ENCODE data around the gene AQP12A.

AQP12A gene

GRCh38 chr2:240745456-240745855 is 53.8 kb downstream of the AQP12A start:
- no peak for DNase-seq (ENCODE audit: low spot score)

- DNase-seq (ENCODE audit: low spot score), result no peak
Observed at GRCh38 chr2:240745962-240746361, 54.3 kb downstream of the AQP12A start.

GRCh38 chr2:240746671-240747070 is 55.0 kb downstream of the AQP12A start:
- DNase-seq (ENCODE audit: low spot score), result no peak

GRCh38 chr2:240747256-240747655 is 55.6 kb downstream of the AQP12A start:
- DNase-seq (ENCODE audit: low spot score), result no peak

All from globus pallidus (tissue), 1 donor.